Posterior vena cava (tissue), 2 donors: ENCODE measurements around the gene STX4. TPM values are rescaled to one million over a fixed set of nuclear protein-coding genes. Genes with fewer than 3 reads are reported as not detected.

ENCODE experiments used
- DNase-seq: peaks from one replicate; pipeline ENCODE4 v3.0.0-alpha.2; 2020; ENCODE audit warnings: low spot score
- intact Hi-C, 2 donors: fragments of 100-400 bp; cut with DNase I; formaldehyde crosslinking; loops; one replicate each; pipeline versions ENCODE4 v1.14.1 to v1.14.2; 2022 to 2023
- total RNA-seq, 2 donors: library from RNA; stranded (reverse); fragmentation: NEBNext Ultra II Directional; extraction: Animal tissue kit (Norgen Biotek cat#: 25700); gene quantifications; one replicate each; pipeline ENCODE4 v1.2.1, GENCODE V29; 2021
- donor health status: DM: yes; HTN: yes; CAD: no.
- donor health status: DM: yes; HTN: yes; CAD: no.

The STX4 gene
- total RNA-seq, 2 donors from 2014 or later = 54.4 to 75.4 TPM

DNA sequence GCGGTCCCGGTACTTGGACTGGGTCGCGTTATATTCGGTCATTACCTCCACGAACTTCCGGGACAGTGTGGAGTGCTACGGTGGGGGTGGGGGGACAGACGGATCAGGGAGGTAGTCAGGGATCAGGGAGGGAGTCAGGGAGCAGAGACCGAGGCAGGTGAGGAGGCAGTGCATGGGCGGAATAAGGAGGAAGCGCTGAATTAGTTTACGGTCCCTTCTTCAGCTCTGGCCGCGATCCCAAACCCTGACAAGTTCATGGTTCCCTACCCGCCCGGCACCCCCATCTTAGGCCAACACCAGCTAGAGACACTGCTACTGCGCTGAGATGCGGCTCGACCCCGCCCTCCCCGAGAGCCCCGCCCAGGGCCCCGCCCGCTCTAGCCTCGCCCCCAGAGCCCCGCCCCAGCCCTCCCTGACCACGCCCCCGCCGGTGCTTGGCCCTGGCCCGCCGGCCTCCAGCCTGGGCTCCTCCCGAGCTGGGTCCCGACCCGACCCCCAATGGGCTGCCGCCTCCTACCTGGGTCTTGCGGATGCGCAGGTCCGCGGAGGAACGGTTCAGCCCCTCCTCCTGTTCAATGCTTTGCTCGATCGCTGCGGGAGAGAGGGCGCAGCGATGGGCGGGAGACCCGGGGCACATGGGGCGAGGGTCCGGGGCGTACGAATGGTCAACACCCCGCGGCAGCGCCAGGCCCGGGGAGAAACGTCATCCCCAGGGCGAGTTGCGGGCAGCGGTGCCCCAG is 36.2 kb upstream of the STX4 start:
- peak; percentile 96 for DNase-seq
- intact Hi-C loops = loop anchor here in 1 of 2 donors (5.0 kb wide), 1 partner anchor 35 kb away; the partner anchor contains the start of gene STX4

DNA sequence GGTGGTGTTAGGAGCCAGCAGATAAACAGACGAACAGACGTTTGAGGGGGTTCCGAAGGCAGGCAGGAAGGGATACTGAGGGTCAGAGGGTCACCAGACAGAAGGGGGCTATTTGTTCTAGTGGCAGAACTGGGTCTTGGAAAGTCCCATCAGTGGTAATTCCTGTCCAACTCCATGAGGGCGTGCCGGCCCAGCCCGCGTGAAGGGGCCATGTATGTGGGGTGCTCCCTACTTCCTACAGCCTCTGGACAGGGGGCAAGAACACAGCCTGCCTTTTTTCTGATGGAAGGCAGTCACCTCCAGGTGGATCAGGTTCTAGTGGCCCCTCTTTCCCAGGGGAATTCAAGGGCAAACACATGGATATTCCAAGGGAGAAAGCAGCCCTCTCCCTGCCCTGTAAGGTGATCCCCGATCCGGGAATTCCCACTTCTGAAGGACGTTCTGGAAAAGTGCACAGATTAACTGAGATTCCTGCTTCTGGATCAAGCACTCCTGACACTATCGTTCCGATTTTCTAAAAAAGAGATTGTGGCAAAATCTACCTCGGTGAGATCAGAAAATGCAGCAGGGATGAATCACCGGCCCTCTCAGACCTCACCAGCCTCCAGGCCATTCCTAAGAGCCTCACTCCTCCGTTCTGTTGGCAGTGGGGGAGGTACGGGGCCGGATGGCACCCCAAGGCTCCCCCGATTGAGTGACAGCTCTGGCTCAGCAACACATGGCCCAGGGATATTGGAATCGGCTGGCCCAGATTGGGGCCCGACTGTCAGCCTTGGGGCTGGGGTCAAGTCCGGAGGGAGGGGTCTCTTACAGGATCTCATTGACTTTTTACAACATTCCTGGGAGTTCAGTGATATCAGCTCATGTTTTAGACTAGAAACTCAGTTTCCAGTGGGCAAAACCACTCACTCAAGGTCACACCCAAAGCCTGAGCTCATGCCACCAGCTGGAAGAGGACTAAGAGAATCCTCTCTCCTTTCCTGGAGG is 35.3 kb upstream of the STX4 start:
- intact Hi-C loops = loop anchor here in 1 of 2 donors (5.0 kb wide), 1 partner anchor 34 kb away; the partner anchor contains the start of gene STX4
- DNase-seq = no peak

DNA sequence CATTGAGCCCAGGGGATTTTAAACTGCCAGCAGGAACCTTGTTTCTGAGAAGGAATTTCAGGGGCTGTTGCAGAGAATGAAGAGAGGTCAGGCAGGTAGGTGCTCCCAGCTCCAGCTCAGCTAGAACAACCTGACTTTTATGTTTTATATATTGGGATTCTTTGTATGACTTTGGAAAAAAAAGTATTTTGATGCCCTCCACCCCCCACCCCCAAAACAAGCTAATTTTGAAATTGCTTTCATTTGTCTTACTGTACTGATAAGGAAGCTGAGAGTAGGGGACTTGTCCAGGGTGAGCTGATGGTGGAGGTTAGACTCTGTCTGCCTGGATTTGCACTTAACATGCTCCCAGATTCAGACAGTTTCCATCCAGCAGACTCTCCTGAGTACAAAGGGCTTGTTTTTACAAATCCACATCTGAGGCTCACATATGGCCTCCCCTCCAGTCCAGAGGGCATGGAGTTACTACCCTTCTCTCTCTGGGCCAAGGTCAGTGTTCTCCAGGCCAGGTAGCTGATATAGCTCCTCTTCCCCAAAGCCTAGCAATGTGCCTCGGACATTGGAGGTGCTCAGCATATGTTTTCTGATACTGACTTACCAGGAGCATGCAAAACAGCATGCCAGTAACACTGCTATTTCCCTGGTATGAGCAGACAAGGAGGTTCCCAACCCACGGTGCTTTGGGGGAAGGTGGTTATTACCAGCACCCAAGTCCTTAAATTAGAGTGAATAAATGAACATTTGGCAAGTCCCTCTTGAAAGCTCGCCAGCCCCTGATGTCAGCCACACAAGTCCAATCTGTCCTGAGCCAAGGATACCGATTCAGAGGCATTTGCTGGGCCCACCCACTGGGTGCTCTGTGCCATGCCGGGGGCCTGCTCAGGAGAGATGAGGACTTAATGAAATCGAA is 34.3 kb upstream of the STX4 start:
- intact Hi-C loops = loop anchor here in 1 of 2 donors (5.0 kb wide), 1 partner anchor 33 kb away; the partner anchor contains the start of gene STX4

DNA sequence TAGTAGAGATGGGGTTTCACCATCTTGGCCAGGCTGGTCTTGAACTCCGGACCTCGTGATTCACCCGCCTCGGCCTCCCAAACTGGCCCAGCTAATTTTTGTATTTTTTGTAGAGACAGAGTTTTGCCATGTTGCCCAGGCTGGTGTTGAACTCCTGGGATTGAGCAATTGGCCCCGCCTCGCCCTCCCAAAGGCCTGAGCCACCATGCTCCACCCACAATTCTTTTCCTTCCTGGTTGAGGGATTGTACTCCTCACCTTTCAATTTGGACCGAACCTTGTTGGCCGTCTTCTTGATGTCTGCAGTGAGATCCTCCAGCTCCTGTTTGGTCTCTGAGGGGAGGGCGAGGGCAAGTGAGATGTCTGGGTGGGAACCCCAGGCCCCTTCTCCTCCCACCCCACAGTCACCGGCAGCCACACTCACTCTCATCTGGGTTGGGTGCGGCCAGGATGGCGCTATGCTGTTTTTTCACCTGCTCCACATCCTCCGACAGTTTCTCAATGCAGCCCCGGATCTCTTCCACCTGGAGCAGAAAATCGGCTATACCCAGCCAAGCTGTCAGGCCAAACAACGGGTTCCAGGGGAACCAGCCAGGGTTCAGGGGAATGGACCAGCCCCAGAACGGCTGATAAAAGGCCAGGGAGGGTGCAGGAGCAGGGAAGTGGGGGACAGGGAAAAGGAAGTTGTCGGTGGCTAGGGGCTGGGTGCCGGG is 32.5 kb upstream of the STX4 start:
- intact Hi-C loops = no loop called here

More for the DNA sequence above, 34.3 kb upstream of the STX4 start:
- DNase-seq = no peak

DNA sequence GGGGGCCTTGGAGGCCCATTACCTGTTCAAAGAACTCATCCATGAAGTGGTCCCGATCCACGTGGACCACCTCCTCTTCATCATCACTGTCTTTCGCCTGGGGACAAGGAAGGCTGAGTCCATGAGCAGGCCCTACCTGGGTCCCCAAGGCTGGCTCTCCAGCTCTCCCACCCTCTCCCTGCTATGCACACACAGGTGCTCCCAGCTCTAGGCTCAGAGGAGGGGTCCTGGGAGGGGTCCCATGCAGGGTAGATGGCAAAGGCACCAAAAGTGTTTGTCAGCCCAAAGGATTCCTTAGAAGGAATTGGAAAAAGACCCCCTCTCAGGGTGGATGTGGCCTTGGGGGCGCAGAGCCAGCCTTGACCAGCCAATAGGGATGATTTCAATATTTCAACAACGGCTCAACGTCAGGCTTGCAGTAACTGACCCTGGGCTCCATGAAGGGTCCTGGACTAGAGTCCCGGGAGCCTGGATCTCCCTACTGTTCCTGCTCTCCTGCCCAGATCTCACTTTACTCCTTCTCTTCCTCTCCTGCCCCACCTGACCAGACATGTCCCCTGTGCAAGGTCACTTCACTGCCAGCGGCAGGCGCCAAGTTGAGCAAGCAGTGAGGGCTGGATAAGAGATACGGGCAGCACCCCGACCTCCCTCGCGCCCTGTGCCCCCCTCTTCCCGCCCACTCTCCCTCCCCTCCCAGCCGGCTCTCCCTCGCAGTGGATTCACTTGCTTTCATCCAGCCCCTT is 31.7 kb upstream of the STX4 start:
- DNase-seq = no peak
- intact Hi-C loops = no loop called here

More for the DNA sequence above, 32.5 kb upstream of the STX4 start:
- DNase-seq = no peak

DNA sequence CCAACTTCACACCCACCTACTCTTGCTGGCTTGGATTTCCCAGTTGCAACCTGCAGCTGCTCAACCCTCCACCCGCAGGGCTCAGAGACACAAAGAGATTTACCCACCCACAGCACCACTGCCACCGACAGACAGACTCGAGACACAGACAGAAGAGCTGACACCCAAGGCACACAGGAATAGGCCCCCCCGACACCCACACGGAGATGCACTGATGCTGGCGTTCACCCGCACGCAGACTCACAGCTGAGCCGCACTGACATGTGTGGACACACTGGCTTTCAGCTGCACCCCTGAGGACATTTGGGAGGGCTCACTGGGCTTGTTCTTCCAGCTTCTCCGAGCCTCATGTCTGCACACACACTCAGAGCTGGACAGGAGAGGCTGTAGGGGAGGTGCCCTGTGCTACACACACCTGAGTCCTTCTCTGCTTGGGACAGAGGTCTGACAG is 31.1 kb upstream of the STX4 start:
- no peak for DNase-seq
- intact Hi-C loops = no loop called here

DNA sequence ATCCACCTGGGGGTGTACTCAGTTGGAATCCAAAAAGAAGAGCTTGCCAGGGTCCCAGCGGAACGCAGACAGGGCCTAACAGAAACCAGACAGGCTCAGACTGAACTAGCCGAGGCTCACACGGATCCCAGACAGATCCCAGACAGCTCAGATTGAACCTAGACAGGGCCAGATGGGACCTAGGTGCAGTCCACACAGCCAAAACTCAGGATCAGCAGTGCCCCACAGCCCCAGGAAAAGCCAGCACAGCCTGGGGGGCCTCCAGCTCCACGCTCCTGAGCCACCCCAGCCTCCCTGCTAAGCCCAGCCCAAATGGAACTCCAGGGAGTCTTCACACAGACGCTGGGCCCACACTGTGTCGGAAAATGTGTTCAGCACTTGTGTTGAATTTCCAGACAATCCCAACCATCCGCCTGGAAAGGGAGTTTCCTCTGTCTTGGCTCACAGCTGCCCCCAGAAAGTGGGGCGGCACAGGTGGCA is 30.5 kb upstream of the STX4 start:
- DNase-seq = no peak
- intact Hi-C loops = no loop called here

DNA sequence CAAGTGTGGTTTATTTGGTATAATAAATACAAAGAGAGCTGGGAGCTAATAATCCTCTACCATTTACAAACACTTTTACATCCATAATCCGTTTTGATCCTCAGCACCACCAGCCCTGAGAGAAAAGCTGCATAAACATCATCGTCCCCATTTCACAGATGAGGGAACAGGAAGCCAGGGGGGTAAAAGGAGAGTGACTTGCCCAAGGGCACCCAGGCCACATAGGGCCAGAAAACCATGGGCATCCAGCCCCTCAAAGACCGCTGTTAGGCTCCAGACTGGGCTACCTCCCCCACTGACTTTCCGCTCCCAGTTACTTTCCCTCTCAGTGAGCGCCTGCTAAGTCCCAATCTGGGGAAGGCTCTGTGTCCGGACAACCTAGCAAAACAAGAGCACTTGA is 29.6 kb upstream of the STX4 start:
- no peak for DNase-seq
- intact Hi-C loops = no loop called here

DNA sequence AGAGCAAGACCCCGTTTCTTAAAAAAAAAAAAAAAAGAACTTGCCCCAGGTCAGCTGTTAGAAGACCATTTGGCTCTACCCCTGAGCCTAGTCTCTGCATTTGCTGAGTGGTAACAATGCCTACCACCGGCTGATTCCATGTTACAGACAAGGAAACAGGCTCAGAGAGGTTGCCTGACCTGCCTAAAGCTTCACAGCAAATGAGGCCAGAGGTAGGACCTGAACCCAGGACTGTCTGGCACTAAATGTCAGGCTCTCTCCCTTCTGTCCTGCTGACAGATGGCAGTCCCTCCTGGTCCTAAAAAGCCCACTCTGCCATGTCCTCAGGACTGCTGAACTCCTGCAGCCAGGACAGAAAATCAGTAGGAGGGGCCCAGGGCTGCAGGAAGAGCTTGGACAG is 28.7 kb upstream of the STX4 start:
- DNase-seq = no peak
- intact Hi-C loops = no loop called here

DNA sequence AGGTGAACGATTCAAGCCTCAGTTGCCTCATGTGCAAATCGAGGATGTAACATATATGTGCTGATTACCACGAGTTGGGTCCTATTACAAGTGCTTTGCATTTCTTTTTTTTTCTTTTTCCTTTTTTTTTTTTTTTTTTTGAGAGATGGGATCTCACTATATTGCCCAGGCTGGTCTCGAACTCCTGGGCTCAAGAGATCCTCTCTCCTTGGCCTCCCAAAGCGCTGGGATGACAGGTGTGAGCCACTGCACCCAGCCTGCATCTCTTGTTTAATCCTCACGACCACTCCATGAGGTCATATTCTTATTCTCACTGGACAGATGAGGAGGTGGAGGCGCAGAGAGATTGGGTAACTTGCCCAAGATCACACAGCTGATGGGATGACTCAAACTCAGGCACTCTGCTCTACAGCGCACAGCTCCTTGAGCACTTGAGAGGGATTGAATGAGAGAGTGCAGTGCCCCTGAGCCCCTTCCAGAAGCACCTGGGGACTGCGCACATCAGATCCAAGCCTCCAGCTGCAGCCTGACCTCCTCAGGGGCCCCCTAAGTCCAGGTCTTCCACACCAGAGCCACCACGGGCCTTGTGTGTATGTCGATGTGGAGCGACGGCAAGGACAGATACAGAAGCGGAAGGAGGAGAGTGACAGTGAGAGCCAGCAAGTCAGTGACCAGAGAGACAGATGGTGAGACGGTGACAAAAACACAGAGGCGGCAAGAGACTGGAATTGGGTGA is 27.8 kb upstream of the STX4 start:
- intact Hi-C loops = no loop called here
- DNase-seq = no peak

DNA sequence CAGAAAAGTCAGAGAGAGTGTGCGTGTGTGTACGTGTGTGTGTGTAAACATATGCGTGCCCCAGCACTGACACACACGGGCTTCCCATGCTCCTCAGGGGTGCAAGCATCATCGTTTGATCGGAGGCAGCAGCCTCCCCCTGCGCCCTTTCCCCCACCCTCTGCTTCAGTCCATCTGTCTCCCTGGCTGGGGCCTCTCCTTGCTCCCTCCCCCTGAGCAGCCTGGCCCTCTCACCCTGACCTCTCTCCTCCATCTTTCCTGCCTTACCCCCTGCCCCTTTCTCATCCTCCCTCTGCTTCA is 27.3 kb upstream of the STX4 start:
- intact Hi-C loops = no loop called here
- no peak for DNase-seq

DNA sequence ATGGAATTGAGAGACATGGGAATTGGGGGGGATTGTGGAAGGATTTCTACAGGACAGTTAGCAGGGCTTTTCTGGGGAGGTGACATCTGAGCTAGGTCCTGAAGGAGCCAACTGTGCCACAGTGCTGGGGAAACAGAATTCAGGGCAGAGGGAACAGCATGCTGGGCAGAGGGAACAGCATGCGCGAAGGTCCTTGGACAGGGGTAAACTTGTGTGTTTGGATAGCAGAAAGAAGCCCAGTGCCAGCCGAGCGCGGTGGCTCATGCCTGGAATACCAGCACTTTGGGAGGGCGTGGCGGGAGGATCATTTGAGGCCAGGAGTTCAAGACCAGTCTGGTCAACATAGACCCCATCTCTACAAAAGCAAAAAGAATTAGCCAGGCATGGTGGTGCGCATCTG is 26.8 kb upstream of the STX4 start:
- intact Hi-C loops = no loop called here
- DNase-seq = no peak

DNA sequence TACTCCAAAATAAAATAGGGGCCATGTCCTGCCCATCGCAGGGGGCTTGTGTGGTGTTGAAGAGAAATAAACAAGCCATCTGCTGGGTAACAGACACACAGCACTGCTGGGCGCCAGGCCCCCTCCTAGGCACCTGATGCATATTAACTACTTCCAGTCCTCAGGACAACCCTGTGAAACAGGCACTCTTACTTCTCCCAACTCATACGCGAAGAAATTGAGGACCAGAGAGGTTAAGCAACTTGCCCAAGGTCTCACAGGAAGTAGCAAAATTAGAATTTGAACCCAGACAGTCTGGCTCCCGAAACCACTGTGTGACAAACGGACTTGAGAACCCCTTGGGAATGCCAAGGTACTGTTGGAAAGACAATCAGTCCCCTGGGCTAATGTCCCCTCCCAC is 25.7 kb upstream of the STX4 start:
- intact Hi-C loops = no loop called here
- DNase-seq = no peak

DNA sequence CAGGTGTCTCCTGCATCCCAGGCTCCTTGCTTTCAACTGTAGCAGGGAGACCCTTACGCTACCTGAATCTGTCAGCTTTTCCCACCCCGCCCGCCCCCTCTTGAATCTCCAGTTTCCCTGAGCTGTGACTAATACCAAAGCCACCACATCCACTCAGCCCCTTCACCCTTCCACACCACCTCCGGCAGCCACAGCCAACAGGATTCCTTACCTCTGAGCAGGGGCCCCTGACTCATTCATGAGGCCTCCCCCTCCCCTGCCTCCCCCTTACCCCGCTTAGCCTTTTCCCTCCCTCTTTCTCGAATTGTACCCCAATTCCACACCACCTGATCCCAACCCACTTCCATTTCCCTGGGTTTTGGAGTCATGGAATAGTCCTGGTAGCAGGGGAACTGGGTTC is 25.2 kb upstream of the STX4 start:
- intact Hi-C loops = no loop called here

DNA sequence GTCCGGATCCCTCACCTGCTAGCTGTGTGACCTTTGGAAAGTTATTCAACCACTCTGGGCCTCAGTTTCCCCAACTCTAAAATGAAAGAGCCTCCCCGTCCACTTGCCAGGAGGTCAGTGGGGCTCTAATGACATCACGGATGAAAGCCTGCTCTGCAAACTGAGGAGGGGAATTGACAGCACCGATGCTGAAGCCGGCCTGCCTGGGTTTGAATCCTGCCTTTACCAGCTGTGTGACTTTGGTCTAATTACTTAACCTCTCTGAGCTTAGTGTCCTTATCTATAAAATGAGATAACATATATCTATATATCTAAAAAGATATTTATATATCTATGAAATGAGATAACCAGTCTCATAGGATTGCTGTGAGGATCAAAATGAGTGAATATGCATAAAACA is 24.8 kb upstream of the STX4 start:
- intact Hi-C loops = no loop called here
- DNase-seq = no peak

More for the DNA sequence above, 25.2 kb upstream of the STX4 start:
- DNase-seq = no peak

DNA sequence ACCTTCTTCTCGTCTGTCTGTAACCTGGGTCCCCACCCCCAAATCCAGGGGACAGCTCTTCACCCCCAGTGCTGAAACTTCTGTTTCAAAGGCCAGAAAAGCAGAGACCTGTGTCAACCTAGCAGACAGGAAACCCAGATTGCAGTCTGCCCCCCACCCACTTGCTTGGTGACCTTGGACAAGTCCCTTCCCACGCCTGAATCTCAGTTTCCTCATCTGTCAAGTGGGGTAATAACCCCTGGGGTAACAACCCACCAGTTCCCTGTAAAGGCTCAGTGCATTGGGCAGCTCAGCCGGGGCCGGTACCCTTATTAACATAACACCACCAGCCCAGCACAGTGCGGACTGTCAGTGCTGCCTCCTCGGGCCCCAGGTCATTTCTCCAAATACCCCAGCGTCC is 24.2 kb upstream of the STX4 start:
- no peak for DNase-seq
- intact Hi-C loops = no loop called here

DNA sequence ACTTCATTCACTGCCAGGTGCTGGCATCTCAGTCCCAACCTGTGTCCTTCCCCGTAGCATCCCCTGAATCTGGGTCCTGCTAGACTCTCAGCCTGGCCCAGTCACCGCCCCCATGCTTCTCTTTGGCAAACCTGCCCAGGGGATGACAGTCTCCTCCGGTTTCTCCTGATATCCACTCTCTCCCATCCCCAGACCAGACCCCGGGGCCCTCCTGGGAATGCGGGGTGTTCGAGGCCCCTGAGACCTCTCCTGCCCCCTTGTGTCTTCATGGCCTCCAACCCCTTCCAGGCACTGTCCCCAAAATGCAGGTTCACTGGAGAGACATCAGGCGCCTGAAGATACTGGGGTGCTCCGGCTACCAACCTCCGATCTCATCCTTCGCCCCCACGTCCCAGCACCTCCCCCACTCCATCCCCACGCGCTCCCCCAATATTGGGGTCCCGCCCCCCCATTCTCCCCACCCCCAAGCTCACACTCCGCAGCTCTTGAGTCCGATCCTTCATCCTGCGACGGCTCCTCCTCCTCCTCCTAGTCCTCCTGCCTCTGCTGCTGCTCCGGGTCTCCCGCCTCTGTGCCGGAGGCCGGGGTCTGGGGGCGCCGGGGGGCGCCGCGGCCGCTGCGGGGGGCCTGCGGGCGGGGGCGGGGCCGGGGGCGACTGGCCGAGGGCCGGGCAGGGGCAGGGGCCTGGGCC is 23.3 kb upstream of the STX4 start:
- DNase-seq = no peak
- intact Hi-C loops = no loop called here
